ENCODE data around the gene RAMP1.

RAMP1 gene

GRCh38 chr2:237896507-237896892, 37.1 kb downstream of the RAMP1 start:
- TF ChIP-seq, protein P1, sequence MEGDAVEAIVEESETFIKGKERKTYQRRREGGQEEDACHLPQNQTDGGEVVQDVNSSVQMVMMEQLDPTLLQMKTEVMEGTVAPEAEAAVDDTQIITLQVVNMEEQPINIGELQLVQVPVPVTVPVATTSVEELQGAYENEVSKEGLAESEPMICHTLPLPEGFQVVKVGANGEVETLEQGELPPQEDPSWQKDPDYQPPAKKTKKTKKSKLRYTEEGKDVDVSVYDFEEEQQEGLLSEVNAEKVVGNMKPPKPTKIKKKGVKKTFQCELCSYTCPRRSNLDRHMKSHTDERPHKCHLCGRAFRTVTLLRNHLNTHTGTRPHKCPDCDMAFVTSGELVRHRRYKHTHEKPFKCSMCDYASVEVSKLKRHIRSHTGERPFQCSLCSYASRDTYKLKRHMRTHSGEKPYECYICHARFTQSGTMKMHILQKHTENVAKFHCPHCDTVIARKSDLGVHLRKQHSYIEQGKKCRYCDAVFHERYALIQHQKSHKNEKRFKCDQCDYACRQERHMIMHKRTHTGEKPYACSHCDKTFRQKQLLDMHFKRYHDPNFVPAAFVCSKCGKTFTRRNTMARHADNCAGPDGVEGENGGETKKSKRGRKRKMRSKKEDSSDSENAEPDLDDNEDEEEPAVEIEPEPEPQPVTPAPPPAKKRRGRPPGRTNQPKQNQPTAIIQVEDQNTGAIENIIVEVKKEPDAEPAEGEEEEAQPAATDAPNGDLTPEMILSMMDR (IDR thresholded peaks at IDR 0.05; ENCODE audit: extremely low read depth, missing control alignments), result no peak
- DNase-seq (ENCODE audit: low spot score), result no peak

- TF ChIP-seq, protein P1 (IDR thresholded peaks at IDR 0.05; ENCODE audit: extremely low read depth, missing control alignments), result no peak
- DNase-seq (ENCODE audit: low spot score), result no peak
Observed at GRCh38 chr2:237896956-237897355, 37.5 kb downstream of the RAMP1 start.

GRCh38 chr2:237898057-237898414, 38.6 kb downstream of the RAMP1 start:
- TF ChIP-seq, protein P1 (IDR thresholded peaks at IDR 0.05; ENCODE audit: extremely low read depth, missing control alignments), result no peak
- DNase-seq (ENCODE audit: low spot score), result no peak

- DNase-seq (ENCODE audit: low spot score), result no peak
- TF ChIP-seq, protein P1 (IDR thresholded peaks at IDR 0.05; ENCODE audit: extremely low read depth, missing control alignments), result no peak
Observed at GRCh38 chr2:237900891-237901831, 41.7 kb downstream of the RAMP1 start.

GRCh38 chr2:237901932-237902850, 42.8 kb downstream of the RAMP1 start:
- DNase-seq (ENCODE audit: low spot score), result no peak
- TF ChIP-seq, protein P1 (IDR thresholded peaks at IDR 0.05; ENCODE audit: extremely low read depth, missing control alignments), result no peak

GRCh38 chr2:237904831-237905599, 45.6 kb downstream of the RAMP1 start:
- TF ChIP-seq, protein P1 (IDR thresholded peaks at IDR 0.05; ENCODE audit: extremely low read depth, missing control alignments), result no peak
- DNase-seq (ENCODE audit: low spot score), result no peak
